ENCODE data around the gene KLHDC1.

DNA sequence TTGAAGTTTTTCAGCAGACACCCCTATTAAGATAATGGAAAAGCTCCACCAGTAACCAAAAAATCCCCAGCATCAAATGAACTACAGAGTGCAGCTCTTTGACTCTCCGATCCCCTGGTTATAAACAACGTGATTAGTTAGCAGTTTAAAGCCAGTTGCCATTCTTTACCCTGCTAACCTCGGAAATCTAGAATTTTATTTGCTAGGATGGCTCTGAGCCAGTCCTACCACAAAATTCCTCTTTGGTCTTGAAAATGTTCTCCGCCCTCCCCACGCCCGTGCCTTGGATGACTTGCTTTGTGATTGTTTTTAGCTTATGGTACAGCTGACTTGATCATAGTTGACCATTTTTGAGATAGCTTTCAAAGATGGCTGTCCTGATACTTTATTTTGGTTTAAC, 76.3 kb downstream of the KLHDC1 start:
- TF ChIP-seq CTCF (IDR thresholded peaks at IDR 0.05) (no peak), POLR2A (IDR thresholded peaks at IDR 0.05) (no peak)

Measured in testis (tissue), 2 donors.